GM21619 (cell line): ENCODE measurements around the gene SLC25A47.
"Not testable (repeated sequence)": the region's sequence is repeated elsewhere in the genome, so short reads cannot be mapped to it uniquely, and the experiment has no call there.

Experiments
- ATAC-seq: cut with Tn5 transposase; IDR thresholded peaks from one replicate; pipeline ENCODE4 v1.9.1; 2021; ENCODE audit not compliant: unreplicated experiment

SLC25A47 gene

DNA sequence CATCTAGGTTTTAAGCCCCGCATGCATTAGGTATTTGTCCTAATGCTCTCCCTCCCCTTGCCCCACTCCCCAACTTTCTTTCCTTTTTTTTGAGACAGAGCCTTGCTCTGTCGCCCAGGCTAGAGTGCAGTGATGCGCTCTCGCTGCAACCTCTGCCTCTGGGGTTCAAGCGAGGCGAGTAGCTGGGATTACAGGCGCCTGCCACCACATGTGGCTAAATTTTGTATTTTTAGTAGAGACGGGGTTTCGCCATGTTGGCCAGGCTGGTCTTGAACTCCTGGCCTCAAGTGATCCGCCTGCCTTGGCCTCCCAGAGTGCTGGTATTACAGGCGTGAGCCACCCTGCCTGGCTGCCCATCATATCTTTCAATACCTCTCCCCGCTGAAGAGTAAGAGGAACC is 19.7 kb downstream of the SLC25A47 start:
- ATAC-seq: not testable (repeated sequence)

DNA sequence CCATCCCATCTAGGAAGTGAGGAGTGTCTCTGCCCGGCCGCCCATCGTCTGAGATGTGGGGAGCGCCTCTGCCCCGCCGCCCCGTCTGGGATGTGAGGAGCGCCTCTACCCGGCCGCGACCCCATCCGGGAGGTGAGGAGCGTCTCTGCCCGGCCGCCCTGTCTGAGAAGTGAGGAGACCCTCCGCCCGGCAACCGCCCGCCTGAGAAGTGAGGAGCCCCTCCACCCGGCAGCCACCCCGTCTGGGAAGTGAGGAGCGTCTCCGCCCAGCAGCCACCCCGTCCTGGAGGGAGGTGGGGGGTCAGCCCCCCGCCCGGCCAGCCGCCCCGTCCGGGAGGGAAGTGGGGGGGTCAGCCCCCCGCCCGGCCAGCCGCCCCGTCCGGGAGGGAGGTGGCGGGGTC is 21.5 kb downstream of the SLC25A47 start:
- ATAC-seq: not testable (repeated sequence)

DNA sequence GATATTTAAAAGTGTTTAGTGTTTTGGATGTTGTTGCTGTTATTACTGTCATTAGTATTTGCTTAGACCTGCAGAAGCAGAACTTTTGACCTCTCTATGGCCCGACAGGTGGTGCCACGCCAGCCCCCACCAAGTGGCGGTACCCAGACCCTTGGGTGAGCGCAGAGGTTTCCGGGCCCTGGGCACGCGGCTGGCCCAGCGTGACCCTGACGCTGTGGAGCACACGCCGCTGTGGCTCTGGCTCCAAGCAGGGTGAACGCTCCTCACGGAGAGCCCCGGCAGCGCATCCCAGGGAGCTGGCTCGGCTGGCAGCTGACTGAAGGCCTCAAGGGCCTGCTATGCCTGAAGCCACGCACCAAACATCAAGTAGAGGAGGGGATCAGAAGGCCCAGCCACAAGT is 22.6 kb downstream of the SLC25A47 start:
- ATAC-seq: no peak

DNA sequence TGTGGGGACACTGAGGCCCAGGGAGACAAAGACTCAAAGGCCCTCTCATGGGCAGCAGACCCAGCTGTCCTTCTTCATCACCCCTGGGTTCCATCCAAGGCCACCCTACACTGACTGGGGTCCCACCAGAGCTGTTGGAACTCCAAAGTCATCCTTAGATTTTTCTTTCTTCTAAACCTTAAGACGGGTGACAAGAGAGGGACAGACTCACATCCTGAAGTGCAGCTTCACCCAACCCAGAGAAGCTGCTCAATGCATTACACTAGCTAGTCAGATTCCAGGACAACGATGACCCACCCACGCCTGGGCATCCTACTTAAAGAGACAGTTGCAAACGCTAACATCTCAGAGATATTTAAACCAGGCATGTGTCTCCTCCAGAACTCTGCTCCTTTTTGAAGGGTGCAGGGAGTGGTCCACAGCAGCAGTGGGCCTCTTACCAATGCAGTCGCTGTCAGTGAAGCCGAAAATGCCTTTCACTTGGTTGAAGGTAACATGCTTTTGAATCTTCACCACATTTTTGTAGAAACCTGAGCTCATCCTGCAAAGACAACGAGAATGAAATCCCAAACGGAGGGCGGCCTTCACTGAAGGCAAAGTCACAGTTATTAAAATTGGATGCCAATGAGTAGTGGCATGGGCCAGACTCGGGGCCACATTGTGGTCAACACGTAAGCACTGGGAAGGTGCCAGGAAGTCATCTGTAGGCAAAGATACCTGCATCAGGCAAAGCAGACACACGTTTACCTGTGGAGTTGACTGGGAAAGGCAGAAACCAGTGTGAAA is 23.4 kb downstream of the SLC25A47 start:
- no peak for ATAC-seq

DNA sequence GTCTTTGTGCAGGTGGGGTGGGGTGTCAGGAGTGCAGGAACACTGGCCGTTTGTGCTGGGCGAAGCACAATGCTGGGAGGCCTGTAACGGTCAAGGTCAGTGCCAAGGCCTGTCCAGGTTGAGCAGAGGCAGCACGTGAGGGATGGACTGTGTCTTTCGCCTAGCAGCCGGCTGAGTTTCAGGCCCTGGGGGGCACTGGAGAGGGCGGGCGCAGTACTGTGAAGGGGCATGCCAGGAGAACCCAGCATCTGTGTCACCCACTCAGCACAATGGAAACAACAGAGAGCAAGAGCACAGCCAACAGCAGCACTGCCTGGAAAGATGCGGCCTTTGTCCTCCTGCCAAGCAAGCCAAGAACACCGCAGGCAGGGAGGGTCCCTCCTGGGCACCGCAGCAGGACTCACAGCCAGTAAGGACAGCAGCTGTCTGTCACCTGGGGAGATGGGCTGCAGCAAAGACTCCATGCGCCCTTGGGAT is 25.2 kb downstream of the SLC25A47 start:
- no peak for ATAC-seq

DNA sequence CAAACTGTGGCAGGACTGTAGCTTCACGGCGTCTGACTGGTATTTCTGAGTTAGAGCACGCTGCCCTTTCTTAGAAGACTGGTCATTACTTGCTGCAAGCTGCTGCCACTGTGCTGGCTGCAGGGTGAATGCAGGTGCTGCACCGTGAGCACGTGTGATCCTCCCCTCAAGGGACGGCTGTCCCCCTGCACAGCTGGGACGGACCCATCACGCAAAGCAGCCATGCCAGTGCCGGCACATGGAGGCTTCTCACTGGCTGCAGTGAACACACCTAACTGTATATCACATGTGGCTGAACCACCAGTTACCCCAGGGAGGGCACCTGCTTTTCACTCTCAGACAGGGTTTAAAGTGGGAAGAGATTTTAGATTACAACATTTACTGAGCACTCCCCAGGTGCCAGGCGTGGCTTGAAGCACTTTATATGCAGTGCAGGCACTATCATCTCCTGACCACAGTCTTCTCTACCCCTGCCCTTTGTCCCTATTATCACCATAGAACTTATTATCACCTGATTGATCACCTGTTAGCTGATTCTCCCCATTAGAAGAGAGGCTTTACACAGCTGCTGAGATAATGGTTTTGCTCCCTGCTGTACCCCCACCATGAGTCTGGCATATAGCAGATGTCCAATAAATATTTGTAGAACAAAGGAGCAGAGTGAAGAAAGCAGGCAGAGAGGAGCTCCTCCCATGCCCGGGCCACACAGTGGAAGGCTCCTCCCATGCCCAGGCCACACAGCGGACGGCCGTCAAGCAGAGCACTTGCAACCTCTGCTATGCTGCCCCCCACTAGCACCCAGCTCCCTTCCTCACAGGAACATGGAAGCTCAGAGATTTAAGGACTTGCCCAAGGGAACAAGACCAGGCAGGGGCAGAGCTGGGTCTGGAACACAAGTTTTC is 25.9 kb downstream of the SLC25A47 start:
- ATAC-seq: no peak

DNA sequence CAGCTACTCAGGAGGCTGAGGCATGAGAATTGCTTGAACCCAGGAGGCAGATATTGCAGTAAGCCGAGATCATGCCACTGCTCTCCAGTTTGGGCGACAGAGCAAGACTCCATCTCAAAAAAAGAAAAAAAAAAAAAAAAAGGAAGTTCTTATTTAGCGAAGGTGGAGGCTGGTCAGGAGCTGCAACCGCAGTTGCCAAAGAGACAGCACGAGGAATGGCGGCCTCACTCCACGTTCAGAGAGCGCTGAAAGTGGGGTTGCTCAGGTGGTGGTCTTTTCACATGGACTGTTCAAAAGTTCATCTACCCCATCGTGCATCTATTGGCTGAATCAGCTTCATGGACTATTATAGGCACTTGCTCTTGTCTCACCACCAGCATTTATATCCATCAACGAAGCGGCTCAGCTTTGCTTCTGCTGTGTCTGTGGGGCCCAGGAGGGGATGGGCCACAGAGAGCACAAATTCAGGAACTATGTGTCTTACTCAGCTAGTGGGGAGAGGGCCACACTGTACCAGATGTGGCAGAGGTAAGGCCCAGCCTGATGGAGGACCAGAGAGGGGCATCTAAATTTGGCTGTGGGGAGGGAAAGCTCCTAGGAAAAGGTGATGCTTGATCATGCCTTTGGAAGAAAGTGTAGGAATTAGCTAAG is 27.3 kb downstream of the SLC25A47 start:
- ATAC-seq: no peak

DNA sequence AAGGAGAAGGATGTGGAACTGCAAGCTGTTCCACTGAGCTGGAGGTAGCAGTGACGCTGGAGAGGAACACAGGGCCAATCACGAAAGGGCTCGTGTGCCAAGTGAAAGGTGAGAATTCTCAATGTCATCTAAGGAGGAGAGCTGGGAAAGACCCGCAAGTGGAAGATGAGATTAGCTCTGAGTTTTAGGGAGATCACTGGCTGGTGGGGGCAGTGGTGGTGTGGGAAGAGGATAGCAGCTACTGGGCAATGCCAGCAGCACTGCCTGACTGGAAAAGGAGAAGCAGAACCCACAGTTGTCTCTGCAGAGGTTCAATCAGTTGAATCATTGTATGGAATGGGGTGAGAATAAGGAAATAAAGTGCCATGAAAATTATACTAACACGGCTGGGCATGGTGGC is 27.8 kb downstream of the SLC25A47 start:
- no peak for ATAC-seq

DNA sequence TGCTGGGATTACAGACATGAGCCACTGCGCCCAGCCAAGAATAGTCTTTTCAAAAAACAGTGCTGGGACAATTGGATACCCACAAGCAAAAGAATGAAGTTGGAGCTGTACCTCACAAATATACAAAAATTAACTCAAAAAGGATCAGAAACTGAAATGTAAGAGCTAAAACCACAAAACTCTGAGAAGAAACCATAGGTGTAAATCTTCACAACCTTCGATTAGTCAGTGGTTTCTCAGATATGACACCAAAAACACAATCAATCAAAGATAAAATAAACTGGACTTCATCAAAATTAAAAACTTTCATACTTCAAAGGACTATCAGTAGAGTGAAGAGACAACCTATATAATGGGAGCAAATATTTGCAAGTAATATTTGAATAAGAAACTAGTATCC is 35.3 kb downstream of the SLC25A47 start:
- ATAC-seq: no peak

DNA sequence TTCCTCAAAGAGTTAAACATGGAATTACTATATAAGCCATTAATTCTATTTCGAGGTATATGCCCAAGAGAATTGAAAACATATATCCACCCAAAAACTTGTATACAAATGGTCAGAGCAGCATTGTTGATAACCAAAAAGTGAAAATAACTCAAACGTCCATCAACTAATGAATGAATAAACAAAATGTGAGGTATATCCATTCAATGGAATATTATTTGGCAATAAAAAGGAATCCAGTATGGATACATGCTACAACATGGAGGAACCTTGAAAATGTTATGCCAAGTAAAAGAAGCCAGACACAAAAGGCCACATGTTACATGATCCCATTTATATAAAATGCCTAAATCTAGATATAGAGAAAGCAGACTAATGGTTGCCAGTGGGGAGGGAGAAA is 36.0 kb downstream of the SLC25A47 start:
- ATAC-seq: no peak

DNA sequence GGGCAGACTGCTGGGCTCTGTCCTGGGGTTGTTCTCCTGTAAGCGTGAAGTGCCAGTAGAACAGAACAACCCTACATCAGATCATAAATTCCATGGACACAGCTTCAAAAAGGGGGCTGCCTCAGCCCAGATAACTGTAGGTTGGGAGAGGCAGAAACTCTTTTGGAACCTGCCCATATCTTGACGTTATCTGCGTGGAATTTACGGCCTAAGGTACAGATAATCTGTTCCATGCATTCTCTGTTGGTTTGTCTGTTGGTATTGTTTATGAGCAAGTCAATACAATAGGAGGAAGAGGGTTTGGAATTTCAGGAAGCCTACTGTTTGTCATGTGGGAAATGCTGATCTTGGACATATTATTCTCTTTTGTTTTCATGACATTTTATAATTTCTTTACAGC is 36.7 kb downstream of the SLC25A47 start:
- ATAC-seq: no peak

DNA sequence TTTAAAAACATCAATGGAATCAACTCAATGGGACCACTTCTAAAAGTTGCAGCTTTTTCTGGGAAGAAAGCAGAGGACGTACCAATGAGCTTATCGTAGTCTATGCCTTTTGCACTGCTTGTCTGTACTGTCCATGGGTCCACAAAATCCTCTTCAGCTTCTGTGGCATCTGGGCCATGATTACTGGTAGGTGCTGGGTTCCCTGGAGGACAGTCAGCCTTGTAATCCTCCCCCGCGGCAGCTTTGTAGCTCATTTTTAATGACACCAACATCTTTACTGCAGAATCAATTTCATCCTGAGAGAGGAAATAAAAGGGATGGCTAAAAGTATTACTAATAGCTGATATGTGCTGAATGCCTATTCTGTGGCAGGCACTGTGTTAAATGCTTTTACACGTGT is 38.5 kb downstream of the SLC25A47 start:
- ATAC-seq: no peak

DNA sequence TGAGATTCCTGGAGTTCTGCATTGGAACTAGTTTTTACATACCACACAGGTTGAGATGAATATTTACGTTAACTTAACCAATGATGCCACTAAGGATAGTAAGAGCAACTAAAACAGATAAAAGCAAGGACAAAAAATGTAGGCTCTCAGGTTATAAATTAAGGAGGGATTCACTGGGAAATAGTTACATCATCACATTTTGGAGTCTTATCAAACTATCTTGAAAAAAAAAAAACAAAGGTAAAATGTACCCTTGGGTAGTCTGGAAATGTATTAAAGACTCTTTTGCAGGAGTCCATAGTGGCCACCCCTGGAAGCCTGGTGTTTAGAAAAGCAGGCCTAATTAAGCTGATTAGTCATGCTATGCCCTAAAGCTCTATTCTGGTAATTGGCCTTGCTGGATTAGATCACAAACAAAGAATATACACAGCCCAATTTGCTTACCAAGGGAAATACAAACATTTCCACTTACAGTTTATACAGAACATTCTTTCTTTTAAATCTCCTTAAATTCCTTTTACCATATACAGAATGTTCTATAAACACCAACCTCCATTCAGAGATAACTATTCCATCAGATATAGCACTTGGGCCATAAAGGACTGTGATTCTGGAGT is 39.3 kb downstream of the SLC25A47 start:
- no peak for ATAC-seq

DNA sequence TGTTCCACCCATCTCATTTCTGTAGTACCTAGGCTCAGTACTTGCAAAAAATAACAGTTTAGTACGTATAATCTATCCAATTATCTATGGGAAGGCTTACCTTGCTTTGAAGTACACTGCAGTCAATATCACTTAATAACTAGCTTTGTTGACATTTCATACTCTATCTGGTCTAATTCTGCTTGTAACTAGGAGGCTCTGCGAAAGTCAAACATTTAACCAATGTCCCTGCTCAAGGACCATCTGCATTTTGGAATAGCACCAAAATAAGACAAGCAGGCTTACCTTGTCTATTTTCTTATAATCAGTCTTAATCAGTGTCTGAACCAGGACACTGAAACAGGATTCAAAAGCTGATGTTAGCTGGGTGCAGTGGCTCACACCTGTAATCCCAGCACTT is 39.9 kb downstream of the SLC25A47 start:
- no peak for ATAC-seq

DNA sequence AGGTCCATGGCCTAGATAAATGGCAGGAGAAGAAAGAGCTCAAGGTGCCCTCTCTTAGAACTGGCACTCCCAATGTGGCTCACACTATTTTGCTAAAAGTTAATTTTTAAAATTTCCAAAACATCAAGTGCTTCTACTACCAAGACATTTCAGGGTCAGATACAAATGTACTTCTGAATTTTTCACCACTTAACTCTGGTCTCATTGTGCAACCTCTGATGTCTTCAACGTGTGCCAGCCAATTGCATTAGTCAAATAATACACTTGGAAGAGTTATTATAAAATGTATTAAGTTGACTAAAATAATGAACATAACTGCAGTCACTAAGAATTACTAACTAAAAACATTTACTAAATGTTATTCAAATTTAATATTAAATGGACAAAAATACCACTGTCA is 41.3 kb downstream of the SLC25A47 start:
- ATAC-seq: no peak

DNA sequence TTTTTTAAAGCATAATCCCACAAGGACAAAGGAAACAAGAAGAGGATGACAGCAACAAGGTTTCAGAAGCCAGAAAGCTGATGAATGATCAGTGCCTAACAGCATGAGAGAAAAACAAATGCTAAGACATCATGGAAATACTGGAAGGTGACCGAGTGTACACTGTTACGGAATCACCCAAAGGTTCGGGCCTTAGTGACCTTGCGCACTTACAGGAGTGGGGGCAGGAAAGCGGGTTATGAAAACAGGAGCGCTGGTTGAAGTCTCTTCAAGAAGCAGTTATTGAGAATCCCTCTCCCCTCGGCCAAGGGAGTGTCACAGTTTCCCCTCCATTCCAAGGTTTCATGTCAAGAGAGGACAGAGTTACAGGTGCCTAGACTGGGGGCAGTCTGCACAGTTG is 42.6 kb downstream of the SLC25A47 start:
- no peak for ATAC-seq

DNA sequence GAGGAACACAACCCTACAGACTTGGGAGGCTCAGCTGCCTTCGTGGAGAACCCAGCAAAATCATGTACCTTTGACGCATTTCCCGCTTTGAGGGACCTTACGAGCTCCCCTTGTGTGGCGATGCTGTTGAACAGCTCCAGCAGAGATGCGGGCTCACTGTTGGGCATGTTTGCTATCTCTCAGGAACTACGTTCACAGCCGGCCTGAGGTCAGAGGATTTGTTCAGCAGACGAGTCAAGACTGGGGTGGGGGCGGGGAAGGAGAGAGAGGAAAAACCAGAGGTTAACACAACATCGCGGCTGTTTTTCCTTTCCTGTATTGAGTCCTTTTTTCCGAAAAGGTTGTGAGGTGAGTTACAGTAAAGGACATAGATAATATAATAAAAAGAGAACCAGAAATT is 45.9 kb downstream of the SLC25A47 start:
- ATAC-seq: no peak

DNA sequence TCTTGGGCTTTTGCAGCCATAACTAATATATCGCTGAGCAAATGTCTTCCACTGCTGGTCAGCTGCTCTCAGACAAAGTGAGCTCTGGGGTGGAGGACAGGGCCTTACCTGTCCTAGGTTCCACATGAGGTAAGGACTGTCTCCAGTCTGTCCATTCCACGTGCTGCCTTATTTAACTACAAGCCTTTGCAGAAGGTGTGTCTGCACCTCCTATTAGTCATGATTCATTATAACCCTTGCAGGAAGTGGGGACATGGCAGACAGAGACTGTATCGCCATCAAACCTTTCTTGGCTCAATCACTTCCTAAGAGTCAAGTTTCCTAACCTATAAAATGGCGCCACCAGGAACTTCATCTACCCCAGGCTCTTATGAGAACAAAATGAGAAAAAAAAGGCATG is 46.9 kb downstream of the SLC25A47 start:
- ATAC-seq: no peak

DNA sequence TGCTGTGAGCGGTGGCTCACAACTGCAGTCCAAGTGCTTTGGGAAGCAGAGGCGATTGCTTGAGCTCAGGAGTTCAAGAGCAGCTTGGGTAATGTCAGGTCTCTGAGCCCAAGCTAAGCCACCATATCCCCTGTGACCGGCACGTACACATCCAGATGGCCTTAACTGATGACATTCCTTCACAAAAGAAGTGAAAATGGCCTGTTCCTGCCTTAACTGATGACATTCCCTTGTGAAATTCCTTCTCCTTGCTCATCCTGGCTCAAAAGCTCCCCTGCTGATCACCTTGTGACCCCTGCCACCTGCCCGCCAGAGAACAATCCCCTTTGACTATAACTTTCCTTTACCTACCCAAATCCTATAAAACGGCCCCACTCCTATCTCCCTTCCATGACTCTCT is 48.6 kb downstream of the SLC25A47 start:
- no peak for ATAC-seq

DNA sequence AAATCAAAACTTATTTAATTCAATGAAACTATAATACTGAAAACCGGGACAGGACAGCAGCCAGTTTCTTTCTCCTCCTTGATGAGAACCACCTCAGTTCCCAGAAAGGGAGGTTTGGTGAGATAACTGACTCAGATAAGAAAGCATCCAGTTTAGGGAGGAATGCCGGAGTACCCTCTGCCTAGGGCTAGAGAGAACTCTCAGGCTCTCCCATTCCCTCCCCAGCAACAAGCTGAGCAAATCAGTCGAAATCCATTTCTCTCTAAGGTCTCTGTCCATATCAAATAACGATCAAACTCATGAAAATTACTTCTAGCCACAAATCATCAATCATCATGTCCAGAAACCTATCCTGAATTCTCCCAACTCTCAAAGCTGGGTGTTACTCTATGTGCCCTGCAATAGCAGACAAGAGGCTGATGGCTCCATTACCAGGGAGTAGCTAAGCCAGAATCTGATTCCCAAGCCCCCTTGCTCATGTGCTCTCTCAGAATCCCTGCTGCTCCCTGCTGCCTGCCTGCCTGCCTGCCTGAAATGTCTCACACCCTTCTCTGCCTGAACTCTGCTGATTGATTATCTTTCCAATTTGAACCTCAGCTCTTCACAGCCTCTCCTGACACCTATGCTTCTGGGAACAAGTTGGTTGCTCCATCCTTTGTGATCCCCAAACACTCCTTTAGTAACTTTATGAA is 49.4 kb downstream of the SLC25A47 start:
- ATAC-seq: no peak

DNA sequence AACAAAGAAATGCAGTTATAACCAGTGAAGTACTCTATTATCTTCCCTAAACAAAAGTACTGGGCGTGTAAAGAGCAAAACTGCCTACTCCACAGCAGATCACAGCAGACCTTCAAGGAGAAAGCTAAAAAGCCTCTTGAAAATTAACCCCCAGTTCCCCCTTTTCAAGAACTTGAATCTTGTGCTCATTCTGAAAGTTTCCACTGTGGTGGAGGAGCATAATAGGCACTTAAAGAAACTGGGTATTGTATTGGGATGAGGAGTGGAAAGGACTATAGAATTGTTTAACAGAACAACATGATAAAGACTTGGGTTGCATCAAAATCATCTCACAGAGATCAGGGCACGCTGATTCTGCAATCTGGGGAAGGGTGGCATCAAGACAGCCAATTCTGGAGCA is 51.1 kb downstream of the SLC25A47 start:
- no peak for ATAC-seq
